Measurements from ENCODE around the gene GH1.

GRCh38 chr17:63911657-63912100, 7.0 kb downstream of the GH1 start:
- peak; percentile 33 to 80 (median 65) for TF ChIP-seq CTCF (IDR thresholded peaks at IDR 0.05)
- TF ChIP-seq POLR2A (IDR thresholded peaks at IDR 0.05) = no peak
- TF ChIP-seq POLR2AphosphoS5 (IDR thresholded peaks at IDR 0.05; ENCODE audit: insufficient read depth in 1 of 2, low read depth in 1 of 2) = no peak

Measured in vagina (tissue), 2 donors.